IPS-NIHi7 (cell line): Measurements from ENCODE around the gene ZNF718.
"Not testable (repeated sequence)": the region's sequence is repeated elsewhere in the genome, so short reads cannot be mapped to it uniquely, and the experiment has no call there.

ENCODE experiments used
- DNase-seq: peaks from one replicate; pipeline ENCODE4 v3.0.0; 2012; ENCODE audit warnings: mixed read lengths; ENCODE audit errors: extremely low spot score

The ZNF718 gene

DNA sequence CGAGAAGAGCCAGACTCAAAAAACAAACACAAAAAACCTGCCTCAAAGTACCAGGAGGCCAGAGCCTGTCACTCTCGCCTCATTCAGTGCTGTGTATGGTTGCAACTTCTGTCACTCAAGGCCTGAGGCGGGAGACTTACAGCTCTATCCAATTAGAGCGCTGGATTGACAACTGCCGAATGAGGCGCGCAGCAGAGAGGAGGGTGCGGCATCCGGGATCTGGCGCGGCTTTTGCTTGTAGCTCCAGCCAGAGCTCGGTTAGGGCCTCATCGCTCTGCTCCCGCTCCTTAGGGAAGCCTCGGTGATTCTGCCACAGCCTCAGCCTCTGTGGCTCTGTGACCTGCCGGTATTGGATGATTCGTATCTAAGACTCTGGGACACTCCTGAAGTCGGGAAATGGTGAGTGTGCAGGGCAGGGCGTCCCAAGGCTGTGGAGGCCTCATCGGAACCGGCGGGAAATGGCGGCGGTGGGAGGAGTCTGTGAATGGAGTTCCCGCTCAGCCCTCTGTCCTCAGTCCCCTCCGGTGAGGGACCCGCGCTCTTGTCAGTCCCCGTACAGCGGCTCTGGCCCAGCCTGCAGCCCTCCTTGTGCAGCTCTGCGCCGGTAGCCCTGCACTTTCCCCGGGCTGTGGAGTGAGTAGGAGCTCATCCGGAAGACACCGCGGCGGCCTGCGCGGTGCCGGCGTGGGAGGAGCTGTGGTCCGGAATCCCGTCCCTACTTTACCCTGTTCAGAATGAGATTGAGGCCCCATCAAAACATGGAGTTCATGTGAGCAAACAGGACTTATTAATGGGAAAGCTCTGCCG lies at the start of gene ZNF718:
ZNF718 (plus strand) TSS at position 227 of the 807 bp plus-strand sequence; CDS start at position 397, 170 bp downstream.
- DNase-seq, result peak; percentile 99

DNA sequence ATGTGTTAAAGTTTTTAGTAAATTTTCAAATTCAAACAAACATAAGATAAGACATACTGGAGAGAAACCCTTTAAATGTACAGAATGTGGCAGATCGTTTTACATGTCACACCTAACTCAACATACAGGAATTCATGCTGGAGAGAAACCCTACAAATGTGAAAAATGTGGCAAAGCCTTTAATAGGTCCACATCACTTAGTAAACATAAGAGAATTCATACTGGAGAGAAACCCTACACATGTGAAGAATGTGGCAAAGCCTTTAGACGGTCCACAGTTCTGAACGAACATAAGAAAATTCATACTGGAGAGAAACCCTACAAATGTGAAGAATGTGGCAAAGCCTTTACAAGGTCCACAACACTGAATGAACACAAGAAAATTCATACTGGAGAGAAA lies 38.4 kb upstream of the ZNF718 start:
- no peak for DNase-seq

DNA sequence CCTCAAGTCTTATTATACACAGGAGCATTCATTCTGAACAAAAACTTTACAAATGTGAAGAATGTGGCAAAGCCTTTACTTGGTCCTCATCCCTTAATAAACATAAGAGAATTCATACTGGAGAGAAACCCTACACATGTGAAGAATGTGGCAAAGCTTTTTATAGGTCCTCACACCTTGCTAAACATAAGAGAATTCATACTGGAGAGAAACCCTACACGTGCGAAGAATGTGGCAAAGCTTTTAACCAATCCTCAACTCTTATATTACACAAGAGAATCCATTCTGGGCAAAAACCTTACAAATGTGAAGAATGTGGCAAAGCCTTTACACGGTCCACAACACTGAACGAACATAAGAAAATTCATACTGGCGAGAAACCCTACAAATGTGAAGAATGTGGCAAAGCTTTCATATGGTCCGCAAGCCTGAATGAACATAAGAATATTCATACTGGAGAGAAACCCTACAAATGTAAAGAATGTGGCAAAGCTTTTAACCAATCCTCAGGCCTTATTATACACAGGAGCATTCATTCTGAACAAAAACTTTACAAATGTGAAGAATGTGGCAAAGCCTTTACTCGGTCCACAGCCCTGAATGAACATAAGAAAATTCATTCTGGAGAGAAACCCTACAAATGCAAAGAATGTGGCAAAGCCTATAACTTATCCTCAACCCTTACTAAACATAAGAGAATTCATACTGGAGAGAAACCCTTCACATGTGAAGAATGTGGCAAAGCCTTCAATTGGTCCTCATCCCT lies 37.6 kb upstream of the ZNF718 start:
- DNase-seq, result not testable (repeated sequence)

DNA sequence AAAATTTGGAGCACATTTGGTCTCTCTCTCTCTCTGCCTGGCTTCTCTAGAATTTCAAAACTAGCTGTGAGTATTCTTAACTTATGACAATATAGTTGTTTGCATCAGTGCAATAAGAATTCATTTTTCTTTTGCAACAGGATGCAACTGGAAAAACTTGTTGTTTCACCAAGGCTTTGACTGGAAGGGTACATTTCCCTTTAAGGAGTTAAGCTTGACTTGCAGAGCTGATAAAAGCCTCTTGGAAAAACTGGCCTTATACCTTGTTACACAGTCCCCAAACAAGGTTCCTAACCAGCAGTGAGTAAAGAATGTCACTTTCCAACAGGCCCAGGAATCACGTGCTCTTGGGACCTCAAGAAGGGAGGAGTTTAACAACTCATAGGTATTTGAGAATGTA lies 25.9 kb upstream of the ZNF718 start:
- no peak for DNase-seq

DNA sequence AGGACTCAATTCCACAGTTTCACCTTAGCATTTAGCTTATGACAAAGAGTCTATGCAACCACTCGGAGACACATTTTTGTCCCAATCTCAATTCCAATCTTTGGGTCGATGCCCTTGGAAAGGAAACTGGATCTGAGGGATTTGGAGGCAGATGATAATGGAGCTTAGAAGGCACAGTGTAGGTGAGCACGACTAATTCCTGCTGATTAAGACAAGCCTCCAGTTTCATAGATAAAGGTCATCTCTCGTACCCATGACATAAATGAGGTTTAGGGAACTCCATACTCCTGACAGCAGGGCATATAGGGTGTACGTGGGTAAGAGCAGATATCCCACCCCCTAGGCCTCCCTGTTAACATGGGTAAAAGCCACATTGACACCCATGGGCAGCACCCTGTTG lies 24.4 kb upstream of the ZNF718 start:
- DNase-seq, result no peak

GRCh38 chr4:107083-107443 lies 17.2 kb upstream of the ZNF718 start:
- peak; percentile 16 for DNase-seq

DNA sequence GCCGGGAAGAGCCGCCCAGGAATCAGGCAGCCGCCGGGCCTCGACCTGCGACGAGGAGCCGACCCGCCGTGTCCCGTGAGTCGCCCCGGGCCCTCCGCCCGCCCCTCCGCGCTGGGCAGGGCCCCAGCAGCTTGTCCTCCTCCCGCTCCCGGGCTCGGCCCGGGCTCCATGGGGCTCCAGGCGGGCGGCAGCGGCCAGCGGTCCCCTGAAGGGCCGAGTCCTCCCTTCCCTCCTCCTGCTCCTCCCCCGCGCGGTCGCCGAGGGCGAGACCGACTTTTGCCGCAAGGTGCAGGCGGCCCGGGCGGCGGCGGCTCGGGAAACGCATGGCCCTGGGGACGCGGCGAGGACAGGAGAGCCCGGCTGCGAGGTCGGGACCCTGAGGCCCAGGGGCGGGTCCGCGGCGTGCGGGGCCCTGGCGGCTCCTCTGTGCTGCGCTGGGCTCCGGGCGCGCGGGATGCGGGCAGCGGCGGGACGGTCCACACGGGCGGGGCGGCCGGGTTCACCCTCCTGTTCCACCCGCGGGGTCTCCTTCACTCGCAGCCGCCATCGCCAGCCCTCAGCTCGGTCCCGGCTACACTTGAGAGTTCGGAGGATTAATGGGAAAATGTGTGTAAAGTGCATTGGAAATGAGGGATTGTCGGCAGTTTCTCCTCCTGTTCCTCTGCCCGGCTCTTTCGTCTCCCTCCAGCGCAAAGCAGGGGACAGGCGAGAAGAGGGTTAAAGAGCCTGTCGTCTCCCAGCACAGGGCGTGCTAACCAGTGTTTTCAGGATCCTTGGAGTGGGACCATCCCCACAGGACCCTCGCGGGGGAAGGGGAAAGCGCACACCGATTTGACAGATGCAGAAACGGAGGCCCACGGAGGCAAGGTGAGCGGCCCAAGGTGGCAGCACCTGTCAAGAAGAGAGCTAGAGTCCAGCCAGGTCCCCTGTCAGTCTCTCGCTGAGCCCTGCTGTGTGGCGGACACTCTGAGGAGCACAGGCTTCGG lies 16.6 kb upstream of the ZNF718 start:
- DNase-seq, result peak; percentile 46

GRCh38 chr4:112771-113170 lies 11.5 kb upstream of the ZNF718 start:
- no peak for DNase-seq

DNA sequence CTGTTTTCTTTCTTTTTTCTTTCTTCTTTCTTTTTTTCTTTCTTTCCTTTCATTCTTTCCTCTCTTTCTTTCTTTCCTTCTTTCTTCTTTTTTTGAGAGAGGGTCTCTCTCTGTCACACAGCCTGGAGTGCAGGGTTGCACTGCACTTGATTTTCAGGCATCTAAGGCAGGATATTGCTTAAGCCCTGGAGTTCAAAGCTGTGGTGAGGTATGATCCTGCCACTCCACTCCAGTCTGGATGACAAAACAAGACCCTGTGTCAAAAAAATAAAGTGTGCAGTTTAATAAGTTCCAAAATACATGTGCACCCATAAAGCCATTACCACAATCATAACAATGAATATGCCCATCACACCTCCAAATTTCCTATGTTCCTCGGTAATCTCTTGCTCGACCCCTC lies 10.6 kb upstream of the ZNF718 start:
- DNase-seq, result no peak

GRCh38 chr4:114149-114548 lies 10.2 kb upstream of the ZNF718 start:
- no peak for DNase-seq

- no peak for DNase-seq
Measured at GRCh38 chr4:116499-116898, 7.8 kb upstream of the ZNF718 start.

DNA sequence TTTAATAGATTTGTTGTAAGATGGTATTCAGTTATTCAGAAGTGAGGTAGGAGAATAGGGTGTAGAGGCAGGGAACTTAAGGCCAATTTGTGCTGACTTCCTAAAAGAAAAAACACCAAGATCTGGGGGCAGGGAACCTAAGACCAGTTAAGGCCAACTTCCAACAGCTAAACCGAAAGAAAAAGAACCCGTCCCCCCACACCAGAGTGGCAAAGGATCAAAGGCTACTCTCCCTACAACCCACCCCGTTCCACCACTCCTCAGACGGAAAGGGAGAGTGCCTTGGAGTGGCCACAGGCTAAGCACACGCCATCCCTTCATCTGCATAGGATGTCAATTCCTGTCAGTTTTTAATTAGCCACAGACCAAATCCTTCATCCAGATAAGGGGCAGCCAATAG lies 3.7 kb upstream of the ZNF718 start:
- no peak for DNase-seq

- no peak for DNase-seq
Measured at GRCh38 chr4:121408-122084, 2.8 kb upstream of the ZNF718 start.

- not testable (repeated sequence) for DNase-seq
Measured at GRCh38 chr4:123922-124274, 403 bp upstream of the ZNF718 start.

GRCh38 chr4:125091-125771 lies 930 bp downstream of the ZNF718 start:
- DNase-seq, result peak; percentile 76

GRCh38 chr4:125833-126232 lies 1.5 kb downstream of the ZNF718 start:
- no peak for DNase-seq

GRCh38 chr4:132483-132882 lies 8.2 kb downstream of the ZNF718 start:
- no peak for DNase-seq

GRCh38 chr4:138935-139334 lies 14.6 kb downstream of the ZNF718 start:
- DNase-seq, result no peak

DNA sequence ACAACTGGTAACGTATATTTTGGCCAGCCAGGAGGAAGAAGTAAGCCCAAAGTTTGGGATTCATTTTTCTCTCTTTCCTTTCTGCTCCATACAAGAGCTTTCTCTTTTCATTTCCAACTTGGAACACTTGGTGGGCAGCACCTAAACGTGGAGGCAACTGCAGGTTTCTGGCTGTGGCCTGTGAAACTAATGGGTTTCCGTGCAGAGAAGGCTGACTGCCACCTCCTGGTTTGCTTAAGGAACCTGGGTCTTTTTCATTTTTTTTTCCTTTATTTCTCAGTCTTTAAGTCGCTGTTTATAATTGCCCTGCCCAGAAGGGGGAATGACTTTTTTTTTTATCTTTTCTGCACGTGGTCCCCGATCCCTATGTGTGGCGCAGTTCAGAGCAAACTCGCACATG lies 15.4 kb downstream of the ZNF718 start:
- DNase-seq, result no peak

GRCh38 chr4:146621-147020 lies 22.3 kb downstream of the ZNF718 start:
- no peak for DNase-seq

GRCh38 chr4:147233-147632 lies 22.9 kb downstream of the ZNF718 start:
- DNase-seq, result no peak
